HEK293T (cell line): ENCODE data around the gene SHC4.

Experiments
- CTCF ChIA-PET: fragments of 350-600 bp; formaldehyde crosslinking; extraction: SDS; loops from one replicate; lab custom pipeline; 2021; ENCODE audit warnings: antibody characterized with exemption, inconsistent platforms; lab: Yijun Ruan, JAX
- POLR2A ChIA-PET: fragments of 350-600 bp; formaldehyde crosslinking; extraction: SDS; loops from one replicate; lab custom pipeline; 2020; ENCODE audit warnings: antibody characterized with exemption, inconsistent platforms; lab: Yijun Ruan, JAX
- DNase-seq: peaks from one replicate; pipeline ENCODE4 v3.0.0; 2012; ENCODE audit warnings: mixed read lengths; ENCODE audit errors: extremely low spot score
- ARNT ChIP-seq: fragments of 450-650 bp; IDR thresholded peaks from 2 replicates; pipeline ENCODE4 v1.6.1; 2017; ENCODE audit warnings: mild to moderate bottlenecking
- BHLHE40 ChIP-seq: fragments of 450-650 bp; IDR thresholded peaks from 2 replicates; pipeline ENCODE4 v1.6.1; 2016; ENCODE audit warnings: mild to moderate bottlenecking, moderate library complexity, borderline replicate concordance
- CTBP1 ChIP-seq: fragments of 450-650 bp; IDR thresholded peaks from 2 replicates; pipeline ENCODE4 v1.6.1; 2016; ENCODE audit warnings: borderline replicate concordance
- ELF4 ChIP-seq: fragments of 450-650 bp; IDR thresholded peaks from 2 replicates; pipeline ENCODE4 v1.6.1; 2017; ENCODE audit warnings: antibody characterized with exemption
- FOXA1 ChIP-seq: fragments of 450-650 bp; IDR thresholded peaks from 2 replicates; pipeline ENCODE4 v1.6.1; 2016; ENCODE audit warnings: mild to moderate bottlenecking
- FOXK2 ChIP-seq: fragments of 450-650 bp; IDR thresholded peaks from 2 replicates; pipeline ENCODE4 v1.6.1; 2016; ENCODE audit warnings: mild to moderate bottlenecking
- FOXM1 ChIP-seq: fragments of 450-650 bp; IDR thresholded peaks from 2 replicates; pipeline ENCODE4 v1.6.1; 2017; ENCODE audit warnings: mild to moderate bottlenecking, borderline replicate concordance
- HDGF ChIP-seq: fragments of 450-650 bp; IDR thresholded peaks from 2 replicates; pipeline ENCODE4 v1.6.1; 2017; ENCODE audit warnings: antibody characterized with exemption, borderline replicate concordance
- L3MBTL2 ChIP-seq: fragments of 450-650 bp; conservative IDR thresholded peaks from 2 replicates; pipeline ENCODE4 v1.6.1; 2016; ENCODE audit warnings: mild to moderate bottlenecking
- LEF1 ChIP-seq: fragments of 450-650 bp; IDR thresholded peaks from 2 replicates; pipeline ENCODE4 v1.6.1; 2017; ENCODE audit warnings: mild to moderate bottlenecking, borderline replicate concordance
- NFRKB ChIP-seq: fragments of 450-650 bp; IDR thresholded peaks from 2 replicates; pipeline ENCODE4 v1.6.1; 2016; ENCODE audit warnings: mild to moderate bottlenecking, moderate library complexity
- PKNOX1 ChIP-seq: fragments of 450-650 bp; IDR thresholded peaks from 2 replicates; pipeline ENCODE4 v1.6.1; 2016
- SP1 ChIP-seq: fragments of 450-650 bp; IDR thresholded peaks from 2 replicates; pipeline ENCODE4 v1.6.1; 2017
- SUZ12 ChIP-seq: fragments of 450-650 bp; IDR thresholded peaks from 2 replicates; pipeline ENCODE4 v1.6.1; 2016; ENCODE audit warnings: mild to moderate bottlenecking
- TARDBP ChIP-seq: fragments of 450-650 bp; IDR thresholded peaks from 2 replicates; pipeline ENCODE4 v1.6.1; 2016
- ZNF384 ChIP-seq: fragments of 450-650 bp; IDR thresholded peaks from 2 replicates; pipeline ENCODE4 v1.6.1; 2016

Gene SHC4

GRCh38 chr15:48968066-48968465, 4.3 kb upstream of the SHC4 start:
- TF ChIP-seq HDGF = no peak
- ChIA-PET POLR2A (interaction anchor here (1.8 kb wide), 1 partner anchor 90 kb away, joined by 5 read pairs; the partner anchor contains the start of gene EID1), CTCF (interaction anchor here (1.3 kb wide), 1 partner anchor 8 kb away, joined by 4 read pairs; no protein-coding TSS in a partner anchor)
- DNase-seq = no peak

GRCh38 chr15:48967336-48967735, 3.6 kb upstream of the SHC4 start:
- no peak for TF ChIP-seq ELF4
- no peak for TF ChIP-seq PKNOX1
- no peak for TF ChIP-seq CTBP1
- TF ChIP-seq LEF1 = no peak
- TF ChIP-seq ARNT = no peak
- DNase-seq = no peak
- CTCF ChIA-PET = interaction anchor here (1.3 kb wide), 1 partner anchor 9 kb away, joined by 4 read pairs; no protein-coding TSS in a partner anchor
- POLR2A ChIA-PET = no interaction called here

- ChIA-PET CTCF (interaction anchor here (1.2 to 3.8 kb wide), 4 partner anchors 9 to 247 kb away, joined by 4 to 29 read pairs (median 8); no protein-coding TSS in a partner anchor), POLR2A (interaction anchor here (1.8 to 5.9 kb wide), 2 partner anchors 9 to 89 kb away, joined by 5 to 35 read pairs; partner anchors contain the start of gene EID1)
- TF ChIP-seq FOXM1 (no peak), SUZ12 (no peak), HDGF (no peak), ZNF384 (no peak), BHLHE40 (no peak), ARNT (no peak), LEF1 (no peak), NFRKB (no peak), SP1 (no peak), FOXA1 (no peak), ELF4 (no peak), FOXK2 (no peak), CTBP1 (no peak), PKNOX1 (no peak), L3MBTL2 (no peak)
- DNase-seq = no peak
Observed at GRCh38 chr15:48966595-48967301, 3.0 kb upstream of the SHC4 start.

GRCh38 chr15:48965972-48966371, 2.3 kb upstream of the SHC4 start:
- peak; percentile 8 for DNase-seq
- ChIA-PET POLR2A (interaction anchor here (1.8 to 5.9 kb wide), 2 partner anchors 9 to 88 kb away, joined by 5 to 35 read pairs; partner anchors contain the start of gene EID1), CTCF (interaction anchor here (1.2 to 3.8 kb wide), 3 partner anchors 10 to 248 kb away, joined by 5 to 29 read pairs (median 12); no protein-coding TSS in a partner anchor)
- no peak for TF ChIP-seq BHLHE40
- TF ChIP-seq ELF4 = no peak
- TF ChIP-seq HDGF = no peak
- no peak for TF ChIP-seq ARNT
- TF ChIP-seq ZNF384 = no peak
- no peak for TF ChIP-seq FOXM1
- TF ChIP-seq SUZ12 = no peak
- TF ChIP-seq CTBP1 = no peak
- TF ChIP-seq FOXK2 = no peak
- no peak for TF ChIP-seq SP1
- TF ChIP-seq FOXA1 = no peak
- no peak for TF ChIP-seq PKNOX1
- no peak for TF ChIP-seq LEF1
- no peak for TF ChIP-seq TARDBP
- TF ChIP-seq L3MBTL2 = no peak
- TF ChIP-seq NFRKB = no peak

GRCh38 chr15:48964898-48965297, 1.2 kb upstream of the SHC4 start:
- DNase-seq = no peak
- TF ChIP-seq ARNT (no peak), PKNOX1 (no peak), SP1 (no peak), L3MBTL2 (no peak), ZNF384 (no peak)
- CTCF ChIA-PET = interaction anchor here (3.3 to 3.8 kb wide), 2 partner anchors 11 to 103 kb away, joined by 12 to 29 read pairs; no protein-coding TSS in a partner anchor
- POLR2A ChIA-PET = interaction anchor here (1.8 to 5.9 kb wide), 2 partner anchors 10 to 87 kb away, joined by 5 to 35 read pairs; partner anchors contain the start of gene EID1
